K562 (cell line): Measurements from ENCODE around the gene TMCO1. TPM values are rescaled to one million over a fixed set of nuclear protein-coding genes. Genes with fewer than 3 reads are reported as not detected.

Experiments
- CBX3 ChIP-seq, 2 experiments: IDR thresholded peaks; 1 replicate in 1 of 2; 2 replicates in 1 of 2; pipeline ENCODE4 v1.6.1; 2012; ENCODE audit warnings: inconsistent platforms in 2 of 2, low read length in 2 of 2, borderline replicate concordance in 1 of 2, control low read depth in 1 of 2
- CREB1 ChIP-seq, 2 experiments: sonication (generic) in 1 of 2; formaldehyde crosslinking in 1 of 2; IDR thresholded peaks; 2 replicates each; pipeline versions ENCODE4 v1.6.1 to v1.8.0; 2012 to 2022; ENCODE audit warnings: inconsistent platforms in 1 of 2, mild to moderate bottlenecking in 1 of 2, missing genetic modification reagents in 1 of 2, moderate library complexity in 1 of 2
- EHMT2 ChIP-seq: fragments of 450-650 bp; IDR thresholded peaks from 2 replicates; pipeline ENCODE4 v1.6.1; 2018; ENCODE audit warnings: antibody characterized with exemption
- ELF1 ChIP-seq: fragments of 200-800 bp; sonication (Bioruptor generic); IDR thresholded peaks from 2 replicates; pipeline ENCODE4 v1.6.1; 2016; ENCODE audit warnings: missing genetic modification characterization, missing compliant biosample characterization
- HEY1 ChIP-seq: fragments of 250-450 bp; sonication (Bioruptor Pico); IDR thresholded peaks from 2 replicates; pipeline ENCODE4 v1.5.0; 2020; ENCODE audit warnings: mild to moderate bottlenecking, moderate library complexity, borderline replicate concordance
- ILK ChIP-seq: fragments of 450-650 bp; IDR thresholded peaks from 2 replicates; pipeline ENCODE4 v1.6.1; 2016; ENCODE audit warnings: missing genetic modification characterization, low read depth, mild to moderate bottlenecking, missing compliant biosample characterization, moderate library complexity, borderline replicate concordance
- JUNB ChIP-seq: fragments of 450-650 bp; formaldehyde crosslinking; conservative IDR thresholded peaks from 2 replicates; pipeline ENCODE4 v1.4.0; 2020; ENCODE audit warnings: mild to moderate bottlenecking
- KLF13 ChIP-seq: fragments of 450-650 bp; IDR thresholded peaks from 2 replicates; pipeline ENCODE4 v1.6.1; 2016; ENCODE audit warnings: missing genetic modification characterization, low read depth, mild to moderate bottlenecking, missing compliant biosample characterization, moderate library complexity, borderline replicate concordance
- MCM7 ChIP-seq, 2 experiments: fragments of 450-650 bp; IDR thresholded peaks; 2 replicates each; pipeline ENCODE4 v1.6.1; 2016 to 2018
- MYC ChIP-seq, 2 experiments: fragments of 250-450 bp in 1 of 2; sonication (Bioruptor Pico) in 1 of 2; IDR thresholded peaks; 2 replicates each; pipeline versions ENCODE4 v1.5.1 to v1.6.1; 2012 to 2021; ENCODE audit warnings: low read depth in 2 of 2, borderline replicate concordance in 1 of 2, improper control_type of control experiment in 1 of 2, low read length in 1 of 2, mild to moderate bottlenecking in 1 of 2, moderate library complexity in 1 of 2
- SAFB ChIP-seq: fragments of 200-400 bp; formaldehyde crosslinking; IDR thresholded peaks from 2 replicates; pipeline ENCODE4 v1.6.1; 2017; ENCODE audit warnings: low read depth, low read length, borderline replicate concordance
- SAP30 ChIP-seq: fragments of 200-600 bp; sonication (generic); IDR thresholded peaks from 2 replicates; pipeline ENCODE4 v1.6.1; 2012; ENCODE audit warnings: borderline replicate concordance, low read depth, mild to moderate bottlenecking, moderate library complexity, low read length, control low read depth, inconsistent platforms; ENCODE audit not compliant: insufficient read depth, poor library complexity, severe bottlenecking
- SMC3 ChIP-seq: conservative IDR thresholded peaks from 2 replicates; pipeline ENCODE4 v1.6.1; 2011; ENCODE audit warnings: low read depth, low read length, improper control_type of control experiment; ENCODE audit not compliant: insufficient read depth
- WHSC1 ChIP-seq: IDR thresholded peaks from one replicate; pipeline ENCODE4 v1.6.1; 2012; ENCODE audit warnings: low read length, control low read depth, inconsistent platforms
- ZNF121 ChIP-seq: sonication (generic); formaldehyde crosslinking; conservative IDR thresholded peaks from 2 replicates; pipeline ENCODE4 v1.8.0; 2022; ENCODE audit warnings: missing genetic modification reagents
- ZNF165 ChIP-seq: fragments of 250-450 bp; sonication (Bioruptor Pico); IDR thresholded peaks from 2 replicates; pipeline ENCODE4 v1.4.0; 2020; ENCODE audit warnings: borderline replicate concordance
- ZNF3 ChIP-seq: fragments of 250-450 bp; sonication (Bioruptor Pico); IDR thresholded peaks from 2 replicates; pipeline ENCODE4 v1.5.0; 2021; ENCODE audit warnings: mild to moderate bottlenecking, moderate library complexity
- ZNF445 ChIP-seq: fragments of 250-450 bp; sonication (Bioruptor Pico); IDR thresholded peaks from 2 replicates; pipeline ENCODE4 v1.4.0; 2020; ENCODE audit warnings: low read depth, mild to moderate bottlenecking, moderate library complexity
- ZNF57 ChIP-seq: fragments of 450-650 bp; formaldehyde crosslinking; IDR thresholded peaks from 2 replicates; pipeline ENCODE4 v1.4.0; 2020; ENCODE audit warnings: mild to moderate bottlenecking, moderate library complexity
- ZNF717 ChIP-seq: fragments of 250-450 bp; sonication (Bioruptor Pico); IDR thresholded peaks from 2 replicates; pipeline ENCODE4 v1.5.0; 2021
- polyA plus RNA-seq, 8 experiments: library from polyadenylated mRNA; depleted of rRNA in 4 of 8; stranded (reverse) in 5 of 8; unstranded in 3 of 8; fragments of >200 nt; fragmentation: Nextera tagmentation in 2 of 8; fragmentation: Illumina TruSeq in 1 of 8; extraction: Ambion mirVana in 2 of 8; extraction: Trizol in 1 of 8; gene quantifications; 2 replicates each; pipeline versions ENCODE4 v1.2.1 to v1.2.3, GENCODE V29; 2011 to 2014; ENCODE audit warnings: inconsistent platforms in 1 of 8, missing spikeins in 1 of 8
- total RNA-seq, 7 experiments: library from RNA; depleted of rRNA in 6 of 7; stranded (reverse); fragments of >200 nt in 6 of 7; fragmentation: Illumina TruSeq in 2 of 7; extraction: Trizol in 2 of 7; gene quantifications; 2 replicates each; pipeline versions ENCODE4 v1.2.1 to v1.2.3, GENCODE V29; 2011 to 2021; ENCODE audit warnings: low replicate concordance in 1 of 7
- TF ChIP-seq, protein P1 (sequence below): fragments of 450-650 bp; IDR thresholded peaks from 2 replicates; pipeline ENCODE4 v1.6.1; 2014; ENCODE audit warnings: low read depth, mild to moderate bottlenecking, moderate library complexity, borderline replicate concordance
- TF ChIP-seq, protein P2 (sequence below): fragments of 450-650 bp; IDR thresholded peaks from 2 replicates; pipeline ENCODE4 v1.6.1; 2018; ENCODE audit warnings: mild to moderate bottlenecking, low read depth; ENCODE audit not compliant: partially characterized antibody

TMCO1 gene
- total and polyA plus RNA-seq, 9 of the 15 experiments (the other 6 are each of a cell fraction or from before 2014, with no cell fraction given) = 69.3 to 561 (median 175) TPM

DNA sequence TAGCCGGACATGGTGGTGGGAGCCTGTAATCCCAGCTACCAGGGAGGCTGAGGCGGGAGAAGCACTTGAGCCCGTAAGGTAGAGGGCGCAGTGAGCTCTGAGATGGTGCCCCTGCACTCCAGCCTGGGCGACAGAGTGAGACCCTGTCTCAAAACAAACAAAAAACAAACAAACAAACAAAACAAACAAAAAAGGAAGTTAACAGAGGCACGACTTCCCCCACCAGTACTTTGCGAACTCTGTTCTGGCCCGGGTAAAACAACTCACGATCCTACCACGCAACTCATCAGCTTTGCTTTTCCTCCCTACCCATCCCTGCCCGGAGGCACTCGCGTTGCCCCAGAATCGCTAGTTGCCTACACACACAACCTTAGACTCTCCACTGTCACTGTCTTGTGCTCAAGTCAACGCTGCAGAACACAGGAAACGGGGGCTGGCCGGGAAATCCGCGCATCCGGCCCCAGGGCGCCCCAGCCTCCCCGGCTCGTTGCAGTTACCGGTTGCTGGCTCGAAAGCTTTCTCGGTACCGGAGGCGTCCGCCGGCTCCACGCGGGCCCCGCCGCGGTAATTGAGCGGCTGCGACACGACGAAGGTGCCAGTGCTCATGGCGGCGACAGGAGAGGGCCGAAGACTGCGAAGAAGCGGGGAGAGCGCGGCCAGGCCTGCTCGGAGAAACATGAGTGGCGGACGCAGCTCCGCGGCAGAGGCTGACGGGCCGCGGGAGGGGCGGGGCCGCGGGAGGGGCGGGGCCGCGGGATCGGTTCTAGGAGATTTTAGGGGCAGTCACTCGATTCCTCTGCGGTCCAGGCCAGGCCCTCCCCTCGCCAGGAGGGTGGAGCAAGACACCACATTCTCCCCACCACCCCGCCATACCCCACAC lies 70.5 kb downstream of the TMCO1 start, which contains the start of gene ALDH9A1 (continued):
- TF ChIP-seq, protein P1, sequence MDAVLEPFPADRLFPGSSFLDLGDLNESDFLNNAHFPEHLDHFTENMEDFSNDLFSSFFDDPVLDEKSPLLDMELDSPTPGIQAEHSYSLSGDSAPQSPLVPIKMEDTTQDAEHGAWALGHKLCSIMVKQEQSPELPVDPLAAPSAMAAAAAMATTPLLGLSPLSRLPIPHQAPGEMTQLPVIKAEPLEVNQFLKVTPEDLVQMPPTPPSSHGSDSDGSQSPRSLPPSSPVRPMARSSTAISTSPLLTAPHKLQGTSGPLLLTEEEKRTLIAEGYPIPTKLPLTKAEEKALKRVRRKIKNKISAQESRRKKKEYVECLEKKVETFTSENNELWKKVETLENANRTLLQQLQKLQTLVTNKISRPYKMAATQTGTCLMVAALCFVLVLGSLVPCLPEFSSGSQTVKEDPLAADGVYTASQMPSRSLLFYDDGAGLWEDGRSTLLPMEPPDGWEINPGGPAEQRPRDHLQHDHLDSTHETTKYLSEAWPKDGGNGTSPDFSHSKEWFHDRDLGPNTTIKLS = peak; percentile 39; the same call in 1 of the 2 replicates
- TF ChIP-seq ZNF717 (CRISPR knock-in tag) = no peak
- no peak for TF ChIP-seq ZNF57 (CRISPR knock-in tag)
- TF ChIP-seq HEY1 (CRISPR knock-in tag) = no peak
- no peak for TF ChIP-seq ZNF121 (CRISPR knock-in tag)
- TF ChIP-seq ZNF3 (CRISPR knock-in tag) = no peak
- TF ChIP-seq JUNB (CRISPR knock-in tag) = no peak
- TF ChIP-seq, protein P2, sequence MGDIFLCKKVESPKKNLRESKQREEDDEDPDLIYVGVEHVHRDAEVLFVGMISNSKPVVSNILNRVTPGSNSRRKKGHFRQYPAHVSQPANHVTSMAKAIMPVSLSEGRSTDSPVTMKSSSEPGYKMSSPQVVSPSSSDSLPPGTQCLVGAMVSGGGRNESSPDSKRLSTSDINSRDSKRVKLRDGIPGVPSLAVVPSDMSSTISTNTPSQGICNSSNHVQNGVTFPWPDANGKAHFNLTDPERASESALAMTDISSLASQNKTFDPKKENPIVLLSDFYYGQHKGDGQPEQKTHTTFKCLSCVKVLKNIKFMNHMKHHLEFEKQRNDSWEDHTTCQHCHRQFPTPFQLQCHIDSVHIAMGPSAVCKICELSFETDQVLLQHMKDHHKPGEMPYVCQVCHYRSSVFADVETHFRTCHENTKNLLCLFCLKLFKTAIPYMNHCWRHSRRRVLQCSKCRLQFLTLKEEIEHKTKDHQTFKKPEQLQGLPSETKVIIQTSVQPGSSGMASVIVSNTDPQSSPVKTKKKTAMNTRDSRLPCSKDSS = peak; percentile 29
- no peak for TF ChIP-seq CREB1 (IDR thresholded peaks at IDR 0.05)
- no peak; the same call in 1 of the 2 replicates for TF ChIP-seq CREB1 (CRISPR knock-in tag; IDR thresholded peaks at IDR 0.05)
- peak; percentile 64; the same call in 1 of the 2 replicates for TF ChIP-seq EHMT2
- TF ChIP-seq ELF1 = no peak
- TF ChIP-seq ILK (tag) = no peak
- no peak for TF ChIP-seq CBX3 (IDR thresholded peaks at IDR 0.05; ENCODE audit: borderline replicate concordance in 1 of 2, low read length in 2 of 2)
- no peak for TF ChIP-seq ZNF165 (CRISPR knock-in tag)
- TF ChIP-seq KLF13 (tag) = 0 out of 2 replicates have a peak, but pooled peaks have one; percentile 26
- peak; percentile 31; the same call in 1 of the 2 replicates for TF ChIP-seq SMC3
- TF ChIP-seq MCM7 (IDR thresholded peaks at IDR 0.05) = peak in 1 of 2 experiments; percentile 78; a peak in 1 of 4 replicates
- peak; percentile 74 for TF ChIP-seq SAP30
- no peak for TF ChIP-seq ZNF445
- TF ChIP-seq SAFB = peak; percentile 30; the same call in 1 of the 2 replicates
- no peak; the same call in 1 of the 2 replicates for TF ChIP-seq MYC (IDR thresholded peaks at IDR 0.05; ENCODE audit: low read depth, low read length)
- TF ChIP-seq MYC (CRISPR knock-in tag; IDR thresholded peaks at IDR 0.05; ENCODE audit: borderline replicate concordance, low read depth) = no peak; the same call in 1 of the 2 replicates
- no peak for TF ChIP-seq WHSC1
